Esophagus muscularis mucosa (tissue), 4 donors: ENCODE measurements around the gene SGIP1. TPM values are rescaled to one million over a fixed set of nuclear protein-coding genes. Genes with fewer than 3 reads are reported as not detected.

Source experiments
- DNase-seq: peaks from one replicate; pipeline ENCODE4 v3.0.0-alpha.2; 2017; ENCODE audit errors: extremely low spot score
- H3K27ac ChIP-seq, 4 donors: fragments of 200-600 bp; sonication (generic); replicated peaks in 1 of 4; 1 replicate in 3 of 4; 2 replicates in 1 of 4; pipeline ENCODE4 v1.5.1; 2016 to 2019; ENCODE audit warnings: mild to moderate bottlenecking in 1 of 4
- H3K27me3 ChIP-seq, 4 donors: fragments of 200-600 bp; sonication (generic); one replicate each; pipeline versions ENCODE4 v1.5.1 to v1.6.0; 2016 to 2019
- H3K36me3 ChIP-seq, 4 donors: fragments of 200-600 bp; sonication (generic); one replicate each; pipeline ENCODE4 v1.5.1; 2016 to 2019
- H3K4me1 ChIP-seq, 4 donors: fragments of 200-600 bp; sonication (generic); one replicate each; pipeline ENCODE4 v1.5.1; 2016 to 2019
- H3K4me3 ChIP-seq, 4 donors: fragments of 200-600 bp; sonication (generic); 1 replicate in 2 of 4; 2 replicates in 2 of 4; pipeline ENCODE4 v1.5.1; 2016 to 2019; ENCODE audit warnings: mild to moderate bottlenecking in 4 of 4, moderate library complexity in 1 of 4
- H3K9me3 ChIP-seq, 4 donors: fragments of 200-600 bp; sonication (generic); 1 replicate in 3 of 4; 2 replicates in 1 of 4; pipeline ENCODE4 v1.5.1; 2016 to 2019
- CTCF ChIP-seq, 3 experiments: fragments of 200-600 bp in 2 of 3; fragments of 450-650 bp in 1 of 3; sonication (generic) in 2 of 3; IDR thresholded peaks; one replicate each; pipeline ENCODE4 v1.5.1; 2017 to 2019; ENCODE audit warnings: antibody characterized with exemption in 3 of 3, mild to moderate bottlenecking in 2 of 3, moderate library complexity in 1 of 3
- EP300 ChIP-seq: sonication (generic); formaldehyde crosslinking; IDR thresholded peaks from one replicate; pipeline ENCODE4 v1.6.1; 2017; ENCODE audit warnings: antibody characterized with exemption
- POLR2A ChIP-seq: fragments of 450-650 bp; IDR thresholded peaks from one replicate; pipeline ENCODE4 v1.6.1; 2017; ENCODE audit warnings: antibody characterized with exemption, moderate library complexity, mild to moderate bottlenecking, low read depth
- POLR2AphosphoS5 ChIP-seq, 2 donors: sonication (generic); formaldehyde crosslinking; IDR thresholded peaks; one replicate each; pipeline ENCODE4 v1.6.1; 2017; ENCODE audit warnings: antibody characterized with exemption in 2 of 2
- WGBS: methylation state at CpG from one replicate; pipeline ENCODE4 v1.1.5; 2018; 5-methylcytosine and 5-hydroxymethylcytosine counted together
- intact Hi-C: fragments of 100-400 bp; cut with DNase I; formaldehyde crosslinking; loops from one replicate; pipeline ENCODE4 v1.15.1; 2023
- total RNA-seq, 4 donors: library from RNA; depleted of rRNA; stranded (reverse); fragments of >200 nt; gene quantifications; one replicate each; pipeline versions ENCODE4 v1.1.0 to v1.2.1, GENCODE V29; 2016

The SGIP1 gene
- total RNA-seq, 4 donors from 2014 or later: 9.1 to 16.2 (median 11.8) TPM

GRCh38 chr1:66576645-66577044 is 42.7 kb downstream of the SGIP1 start:
- H3K4me1 ChIP-seq: peaks cover 4 to 18% (median 7%) of the 10 kb centered on the region in 4 donors
- WGBS: 15% methylated on average over 1 of the region's 1 CpG

GRCh38 chr1:66578841-66579240 is 44.9 kb downstream of the SGIP1 start:
- no peak for DNase-seq
- intact Hi-C loops: no loop called here
- H3K4me1 ChIP-seq: peaks cover 4 to 18% (median 7%) of the 10 kb centered on the region in 4 donors
- H3K36me3 ChIP-seq: no peaks in the 10 kb centered on the region
- no peak overlapping the region for H3K27ac ChIP-seq
- H3K4me3 ChIP-seq: no peak overlapping the region
- no peaks in the 10 kb centered on the region for H3K27me3 ChIP-seq
- TF ChIP-seq POLR2AphosphoS5 (IDR thresholded peaks at IDR 0.05) (no peak), EP300 (no peak), CTCF (IDR thresholded peaks at IDR 0.05) (no peak), POLR2A (no peak)
- no peaks in the 10 kb centered on the region for H3K9me3 ChIP-seq
- WGBS: 65% methylated on average over 1 of the region's 1 CpG

More at GRCh38 chr1:66576645-66577044, 42.7 kb downstream of the SGIP1 start:
- no peak overlapping the region for H3K4me3 ChIP-seq
- H3K36me3 ChIP-seq: no peaks in the 10 kb centered on the region
- no peak for DNase-seq
- H3K27me3 ChIP-seq: no peaks in the 10 kb centered on the region
- no peak for TF ChIP-seq CTCF (IDR thresholded peaks at IDR 0.05)
- TF ChIP-seq EP300: no peak
- TF ChIP-seq POLR2AphosphoS5 (IDR thresholded peaks at IDR 0.05): no peak
- no peak for TF ChIP-seq POLR2A
- intact Hi-C loops: no loop called here
- H3K27ac ChIP-seq: no peak overlapping the region
- H3K9me3 ChIP-seq: no peaks in the 10 kb centered on the region

GRCh38 chr1:66580081-66580480 is 46.1 kb downstream of the SGIP1 start:
- H3K4me3 ChIP-seq: no peak overlapping the region
- no peak for TF ChIP-seq EP300
- no peak for TF ChIP-seq POLR2A
- TF ChIP-seq CTCF (IDR thresholded peaks at IDR 0.05): no peak
- no peak for TF ChIP-seq POLR2AphosphoS5 (IDR thresholded peaks at IDR 0.05)
- H3K27me3 ChIP-seq: no peaks in the 10 kb centered on the region
- DNase-seq: no peak
- H3K36me3 ChIP-seq: no peaks in the 10 kb centered on the region
- WGBS: 85% methylated on average over 2 of the region's 2 CpGs
- peaks cover 4 to 18% (median 7%) of the 10 kb centered on the region in 4 donors for H3K4me1 ChIP-seq
- no peaks in the 10 kb centered on the region for H3K9me3 ChIP-seq
- no peak overlapping the region for H3K27ac ChIP-seq
- intact Hi-C loops: no loop called here

- H3K9me3 ChIP-seq: no peaks in the 10 kb centered on the region
- H3K4me1 ChIP-seq: no peaks in the 10 kb centered on the region
- intact Hi-C loops: no loop called here
- H3K36me3 ChIP-seq: no peaks in the 10 kb centered on the region
- 93% methylated on average over 2 of the region's 2 CpGs for WGBS
- no peak for TF ChIP-seq EP300
- no peak for TF ChIP-seq POLR2AphosphoS5 (IDR thresholded peaks at IDR 0.05)
- TF ChIP-seq CTCF (IDR thresholded peaks at IDR 0.05): no peak
- TF ChIP-seq POLR2A: no peak
- H3K27ac ChIP-seq: no peak overlapping the region
- no peak for DNase-seq
- H3K27me3 ChIP-seq: no peaks in the 10 kb centered on the region
- no peak overlapping the region for H3K4me3 ChIP-seq
Measured at GRCh38 chr1:66583021-66583420, 49.1 kb downstream of the SGIP1 start.

- Histone ChIP-seq H3K4me1 (no peaks in the 10 kb centered on the region), H3K4me3 (no peak overlapping the region), H3K27ac (no peak overlapping the region), H3K9me3 (no peaks in the 10 kb centered on the region), H3K27me3 (no peaks in the 10 kb centered on the region), H3K36me3 (no peaks in the 10 kb centered on the region)
- DNase-seq: no peak
- intact Hi-C loops: no loop called here
- TF ChIP-seq CTCF (IDR thresholded peaks at IDR 0.05) (no peak), POLR2AphosphoS5 (IDR thresholded peaks at IDR 0.05) (no peak), EP300 (no peak), POLR2A (no peak)
Measured at GRCh38 chr1:66585002-66585401, 51.0 kb downstream of the SGIP1 start.
